NCI-H2196 treated with DMSO at 0.1 percent for 48 hours (cell line): ENCODE data around the gene ADCY6.
A peak's percentile ranks its signal among the peaks of the same experiment; 100 is the strongest.

ENCODE experiments used
- DNase-seq: peaks from one replicate; lab custom pipeline; 2025; ENCODE audit not compliant: unreplicated experiment; lab: John Stamatoyannopoulos, UW

The ADCY6 gene

GRCh38 chr12:48816143-48816854 is 27.4 kb upstream of the ADCY6 start:
- DNase-seq = no peak

GRCh38 chr12:48815126-48816110 is 26.5 kb upstream of the ADCY6 start:
- peak; percentile 75 for DNase-seq

- DNase-seq = peak; percentile 30
Observed at GRCh38 chr12:48814262-48815125, 25.6 kb upstream of the ADCY6 start.

- DNase-seq = no peak
Observed at GRCh38 chr12:48813465-48814261, 24.8 kb upstream of the ADCY6 start.

- DNase-seq = no peak
Observed at GRCh38 chr12:48812389-48812788, 23.5 kb upstream of the ADCY6 start.

- DNase-seq = no peak
Observed at GRCh38 chr12:48811437-48812090, 22.7 kb upstream of the ADCY6 start.

GRCh38 chr12:48810903-48811431 is 22.1 kb upstream of the ADCY6 start:
- no peak for DNase-seq

GRCh38 chr12:48807981-48808380 is 19.1 kb upstream of the ADCY6 start:
- no peak for DNase-seq

- DNase-seq = no peak
Observed at GRCh38 chr12:48803675-48804074, 14.8 kb upstream of the ADCY6 start.

- no peak for DNase-seq
Observed at GRCh38 chr12:48800971-48801370, 12.1 kb upstream of the ADCY6 start.

GRCh38 chr12:48800457-48800856 is 11.6 kb upstream of the ADCY6 start:
- DNase-seq = no peak

- DNase-seq = no peak
Observed at GRCh38 chr12:48796976-48797375, 8.1 kb upstream of the ADCY6 start.

- peak; percentile 56 for DNase-seq
Observed at GRCh38 chr12:48795550-48796455, 6.9 kb upstream of the ADCY6 start.

GRCh38 chr12:48794870-48795269 is 6.0 kb upstream of the ADCY6 start:
- DNase-seq = no peak

- DNase-seq = no peak
Observed at GRCh38 chr12:48793696-48794095, 4.8 kb upstream of the ADCY6 start.

- DNase-seq = no peak
Observed at GRCh38 chr12:48789858-48790326, 1.0 kb upstream of the ADCY6 start.

- no peak for DNase-seq
Observed at GRCh38 chr12:48788524-48788853, 400 bp downstream of the ADCY6 start.

GRCh38 chr12:48787791-48788523 is 932 bp downstream of the ADCY6 start:
- no peak for DNase-seq
